A549 (cell line): Measurements from ENCODE around the gene SLC17A2. TPM values are rescaled to one million over a fixed set of nuclear protein-coding genes. Genes with fewer than 3 reads are reported as not detected.

Experiments
- ATAC-seq, 2 experiments: fragments of 200-7000 bp in 1 of 2; fragments of >200 bp in 1 of 2; cut with Nextera tagmentation in 1 of 2; cut with Tn5 transposase in 1 of 2; 3 replicates each; pipeline versions ENCODE4 v1.8.0 to v1.9.1; 2018 to 2020; ENCODE audit warnings: mild to moderate bottlenecking in 1 of 2, moderate library complexity in 1 of 2
- CTCF ChIA-PET: fragments of 300-600 bp; sonication (Branson Sonifier 250); formaldehyde crosslinking; extraction: SDS; loops from one replicate; lab custom pipeline; 2021; ENCODE audit warnings: antibody characterized with exemption, inconsistent platforms; lab: Yijun Ruan, JAX
- POLR2A ChIA-PET: fragments of 350-600 bp; formaldehyde crosslinking; extraction: SDS; loops from one replicate; lab custom pipeline; 2021; ENCODE audit warnings: antibody characterized with exemption, inconsistent platforms; lab: Yijun Ruan, JAX
- DNase-seq, 2 experiments: peaks; one replicate each; pipeline versions ENCODE4 v3.0.0 to v3.0.0-alpha.2; 2011 to 2016; ENCODE audit warnings: low read depth in 1 of 2, low spot score in 1 of 2
- FAIRE-seq: peaks from 2 replicates; lab custom pipeline; 2011; peaks lifted over from hg19 to GRCh38; lab: Jason Lieb, UNC
- H3K27ac ChIP-seq, 2 experiments: fragments of >200 bp; sonication (Bioruptor Twin); formaldehyde crosslinking; 3 replicates each; pipeline ENCODE4 v1.5.1; 2016 to 2017
- H3K4me1 ChIP-seq: fragments of >200 bp; sonication (Bioruptor Twin); formaldehyde crosslinking; 3 replicates; pipeline ENCODE4 v1.6.1; 2016
- H3K4me2 ChIP-seq: fragments of >200 bp; sonication (Bioruptor Twin); formaldehyde crosslinking; 3 replicates; pipeline ENCODE4 v1.6.1; 2016
- H3K4me3 ChIP-seq: fragments of >200 bp; sonication (Bioruptor Twin); formaldehyde crosslinking; 3 replicates; pipeline ENCODE4 v1.5.1; 2016
- H3K9me3 ChIP-seq: fragments of >200 bp; sonication (Bioruptor Twin); formaldehyde crosslinking; 3 replicates; pipeline ENCODE4 v1.6.1; 2016
- BCL3 ChIP-seq: fragments of >200 bp; sonication (Bioruptor Twin); formaldehyde crosslinking; IDR thresholded peaks from 3 replicates; pipeline ENCODE4 v1.6.1; 2016
- BHLHE40 ChIP-seq: IDR thresholded peaks from 2 replicates; pipeline ENCODE4 v1.6.1; 2012; ENCODE audit warnings: low read depth, low read length, inconsistent platforms
- CEBPB ChIP-seq, 2 experiments: fragments of >200 bp in 1 of 2; sonication (Bioruptor Twin) in 1 of 2; formaldehyde crosslinking in 1 of 2; IDR thresholded peaks; 2 replicates each; pipeline ENCODE4 v1.6.1; 2012 to 2016
- CHD4 ChIP-seq: fragments of 200-600 bp; sonication (generic); IDR thresholded peaks from 2 replicates; pipeline ENCODE4 v1.6.1; 2016; ENCODE audit warnings: antibody characterized with exemption, mild to moderate bottlenecking, borderline replicate concordance
- CTCF ChIP-seq: fragments of >200 bp; sonication (Bioruptor Twin); formaldehyde crosslinking; IDR thresholded peaks from 3 replicates; pipeline ENCODE4 v1.5.1; 2016
- EHMT2 ChIP-seq: fragments of 200-600 bp; sonication (generic); IDR thresholded peaks from 2 replicates; pipeline ENCODE4 v1.6.1; 2016; ENCODE audit warnings: antibody characterized with exemption, low read depth, mild to moderate bottlenecking, moderate library complexity
- EP300 ChIP-seq, 2 experiments: fragments of >200 bp; sonication (Bioruptor Twin); formaldehyde crosslinking; IDR thresholded peaks; 2 replicates in 1 of 2; 3 replicates in 1 of 2; pipeline ENCODE4 v1.6.1; 2016 to 2017
- FOXS1 ChIP-seq: fragments of 250-450 bp; sonication (Bioruptor Pico); IDR thresholded peaks from 2 replicates; pipeline ENCODE4 v1.5.0; 2020; ENCODE audit warnings: mild to moderate bottlenecking, moderate library complexity
- HOXA7 ChIP-seq: fragments of 250-450 bp; sonication (Bioruptor Pico); IDR thresholded peaks from 2 replicates; pipeline ENCODE4 v1.5.0; 2020; ENCODE audit warnings: mild to moderate bottlenecking, moderate library complexity
- HOXB13 ChIP-seq: fragments of 250-450 bp; sonication (Bioruptor Pico); IDR thresholded peaks from 2 replicates; pipeline ENCODE4 v1.5.0; 2020; ENCODE audit warnings: low read depth, mild to moderate bottlenecking, moderate library complexity
- JUN ChIP-seq, 2 experiments: fragments of >200 bp; sonication (Bioruptor Twin); formaldehyde crosslinking; IDR thresholded peaks; 2 replicates in 1 of 2; 3 replicates in 1 of 2; pipeline ENCODE4 v1.6.1; 2016 to 2017
- KDM1A ChIP-seq: fragments of 200-600 bp; sonication (generic); IDR thresholded peaks from 2 replicates; pipeline ENCODE4 v1.6.1; 2016; ENCODE audit warnings: low read depth, mild to moderate bottlenecking
- MAFK ChIP-seq: fragments of 450-650 bp; IDR thresholded peaks from 2 replicates; pipeline ENCODE4 v1.6.1; 2014; ENCODE audit not compliant: partially characterized antibody
- MYC ChIP-seq: IDR thresholded peaks from 2 replicates; pipeline ENCODE4 v1.6.1; 2012; ENCODE audit warnings: mild to moderate bottlenecking, inconsistent platforms, low read length, improper control_type of control experiment, borderline replicate concordance
- NFE2L2 ChIP-seq: fragments of 150-350 bp; conservative IDR thresholded peaks from 2 replicates; pipeline ENCODE4 v1.6.1; 2014; ENCODE audit warnings: low read length
- RAD21 ChIP-seq, 2 experiments: fragments of >200 bp in 1 of 2; sonication (Bioruptor Twin) in 1 of 2; formaldehyde crosslinking in 1 of 2; IDR thresholded peaks in 1 of 2; conservative IDR thresholded peaks in 1 of 2; 2 replicates in 1 of 2; 3 replicates in 1 of 2; pipeline ENCODE4 v1.6.1; 2012 to 2018; ENCODE audit warnings: inconsistent platforms in 1 of 2
- RCOR1 ChIP-seq: fragments of 150-350 bp; IDR thresholded peaks from 2 replicates; pipeline ENCODE4 v1.6.1; 2014; ENCODE audit warnings: antibody characterized with exemption, low read length, low read depth
- RNF2 ChIP-seq: fragments of 200-600 bp; sonication (generic); IDR thresholded peaks from 2 replicates; pipeline ENCODE4 v1.6.1; 2016; ENCODE audit warnings: low read depth, mild to moderate bottlenecking, antibody characterized with exemption, moderate library complexity, borderline replicate concordance
- SREBF2 ChIP-seq: fragments of 450-650 bp; IDR thresholded peaks from 2 replicates; pipeline ENCODE4 v1.6.1; 2014; ENCODE audit warnings: mild to moderate bottlenecking, moderate library complexity
- TP53 ChIP-seq: fragments of 250-450 bp; sonication (Bioruptor Pico); IDR thresholded peaks from 2 replicates; pipeline ENCODE4 v1.5.0; 2021; ENCODE audit warnings: mild to moderate bottlenecking, moderate library complexity
- ZFP36 ChIP-seq: fragments of 450-650 bp; IDR thresholded peaks from 2 replicates; pipeline ENCODE4 v1.6.1; 2014; ENCODE audit warnings: borderline replicate concordance; ENCODE audit not compliant: partially characterized antibody
- ZSCAN20 ChIP-seq: fragments of 250-450 bp; sonication (Bioruptor Pico); IDR thresholded peaks from 2 replicates; pipeline ENCODE4 v1.8.0; 2022; ENCODE audit warnings: mild to moderate bottlenecking, moderate library complexity
- WGBS: methylation state at CpG from one replicate; pipeline ENCODE4 v1.1.6; 2017; ENCODE audit errors: missing lambda C conversion rate; 5-methylcytosine and 5-hydroxymethylcytosine counted together
- polyA plus RNA-seq, 4 experiments: library from polyadenylated mRNA; depleted of rRNA in 3 of 4; stranded (reverse); fragments of >200 nt; fragmentation: RNase III in 1 of 4; extraction: RNeasy Plus Mini Kit Qiagen cat#74134 plus additional on column Dnase treatment in 1 of 4; gene quantifications; 2 replicates in 3 of 4; 3 replicates in 1 of 4; pipeline ENCODE4 v1.2.3, GENCODE V29; 2011 to 2017
- TF ChIP-seq, protein P1 (sequence below): fragments of 450-650 bp; IDR thresholded peaks from 2 replicates; pipeline ENCODE4 v1.6.1; 2014; ENCODE audit warnings: antibody characterized with exemption

Gene SLC17A2
- polyA plus RNA-seq, 2 of the 4 experiments (the other 2 are of a cell fraction): not detected

- CTCF ChIA-PET: interaction anchor here (0.9 to 1.3 kb wide), 2 partner anchors 157 to 721 kb away, joined by 3 to 5 read pairs; no protein-coding TSS in a partner anchor
- POLR2A ChIA-PET: no interaction called here
Observed at GRCh38 chr6:25944688-25945574, 14.4 kb upstream of the SLC17A2 start.

DNA sequence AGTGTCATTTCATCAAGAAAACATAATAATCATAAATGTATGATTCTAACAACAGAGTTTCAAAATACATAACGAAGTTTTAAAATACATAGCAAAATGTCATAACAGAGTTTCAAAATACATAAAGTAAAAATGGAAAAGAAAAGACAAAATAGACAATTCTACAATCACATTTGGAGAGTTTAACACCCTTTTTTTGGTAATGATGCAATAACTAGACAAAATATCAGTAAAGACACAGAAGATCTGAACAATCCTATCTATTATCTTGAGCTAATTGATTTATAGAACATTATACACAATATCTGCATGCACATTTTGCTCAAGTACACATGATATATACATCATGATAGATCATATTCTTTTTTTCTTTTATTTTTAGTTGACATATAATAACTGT, 13.4 kb upstream of the SLC17A2 start:
- WGBS: 21% methylated on average over 1 of the region's 1 CpG
- TF ChIP-seq FOXS1 (CRISPR knock-in tag) (no peak), EHMT2 (no peak), HOXB13 (CRISPR knock-in tag) (no peak), RNF2 (no peak), HOXA7 (CRISPR knock-in tag) (no peak), RCOR1 (no peak), ZSCAN20 (CRISPR knock-in tag) (no peak), ZFP36 (no peak), JUN (IDR thresholded peaks at IDR 0.05) (no peak), SREBF2 (no peak), CTCF (no peak), BHLHE40 (no peak), MAFK (no peak), CHD4 (no peak), EP300 (IDR thresholded peaks at IDR 0.05) (no peak), RAD21 (conservative IDR thresholded peaks at IDR 0.05 in 1 of 2, IDR thresholded peaks at IDR 0.05 in 1 of 2) (no peak)
- TF ChIP-seq, protein P1, sequence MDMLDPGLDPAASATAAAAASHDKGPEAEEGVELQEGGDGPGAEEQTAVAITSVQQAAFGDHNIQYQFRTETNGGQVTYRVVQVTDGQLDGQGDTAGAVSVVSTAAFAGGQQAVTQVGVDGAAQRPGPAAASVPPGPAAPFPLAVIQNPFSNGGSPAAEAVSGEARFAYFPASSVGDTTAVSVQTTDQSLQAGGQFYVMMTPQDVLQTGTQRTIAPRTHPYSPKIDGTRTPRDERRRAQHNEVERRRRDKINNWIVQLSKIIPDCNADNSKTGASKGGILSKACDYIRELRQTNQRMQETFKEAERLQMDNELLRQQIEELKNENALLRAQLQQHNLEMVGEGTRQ: no peak
- TF ChIP-seq, all 56 proteins: peak for 0
- no peaks in the 10 kb centered on the region for H3K9me3 ChIP-seq
- 0 out of 3 replicates have a peak, but pooled peaks cover 2% of the 10 kb centered on the region for H3K4me1 ChIP-seq
- no peak overlapping the region for H3K4me2 ChIP-seq
- FAIRE-seq (no peak), DNase-seq (no peak), ATAC-seq (no peak)
- ChIA-PET CTCF (interaction anchor here (0.9 to 1.3 kb wide), 5 partner anchors 13 to 720 kb away, joined by 3 to 5 read pairs (median 3); no protein-coding TSS in a partner anchor), POLR2A (no interaction called here)
- H3K27ac ChIP-seq: no peak overlapping the region
- no peak overlapping the region for H3K4me3 ChIP-seq

More at GRCh38 chr6:25944688-25945574, 14.4 kb upstream of the SLC17A2 start:
- Histone ChIP-seq H3K4me3 (no peak overlapping the region), H3K9me3 (no peaks in the 10 kb centered on the region)
- 54% methylated on average over 8 of the region's 8 CpGs for WGBS
- no peak for FAIRE-seq
- TF ChIP-seq CEBPB (IDR thresholded peaks at IDR 0.05) (no peak), NFE2L2 (no peak), EHMT2 (no peak), BCL3 (no peak), KDM1A (no peak), TP53 (no peak), MYC (no peak)
- TF ChIP-seq, all 56 proteins: peak for 0
- H3K4me1 ChIP-seq: 0 out of 3 replicates have a peak, but pooled peaks cover 1% of the 10 kb centered on the region
- DNase-seq (no peak), ATAC-seq (no peak)
- H3K27ac ChIP-seq: no peak overlapping the region
- H3K4me2 ChIP-seq: no peak overlapping the region
